MCF 10A (cell line): ENCODE results near the gene FAM114A1. TPM values are rescaled to one million over a fixed set of nuclear protein-coding genes. Genes with fewer than 3 reads are reported as not detected.

Experiments used
- BruUV-seq: library from RNA; stranded (reverse); fragments of 400-500 nt; replicated peaks from 2 replicates; lab custom pipeline; 2021; lab: Mats Ljungman, UMichigan
- CTCF ChIA-PET: fragments of 300-600 bp; sonication (Branson Sonifier 250); formaldehyde crosslinking; extraction: SDS; loops from one replicate; lab custom pipeline; 2021; ENCODE audit warnings: antibody characterized with exemption, inconsistent platforms; lab: Yijun Ruan, JAX
- POLR2A ChIA-PET: fragments of 300-600, 350-650 bp; sonication (Branson Sonifier 250); formaldehyde crosslinking; extraction: SDS; loops from one replicate; lab custom pipeline; 2020; ENCODE audit warnings: antibody characterized with exemption, inconsistent platforms; lab: Yijun Ruan, JAX
- DNase-seq: peaks from one replicate; pipeline ENCODE4 v3.0.0-alpha.2; 2018; ENCODE audit not compliant: unreplicated experiment
- H3K27ac Mint-ChIP-seq: one replicate; pipeline ENCODE4 v1.8.0; 2022; ENCODE audit warnings: mild to moderate bottlenecking, low read depth, mixed read lengths; ENCODE audit not compliant: unreplicated experiment
- H3K27me3 Mint-ChIP-seq: one replicate; pipeline ENCODE4 v1.8.0; 2022; ENCODE audit warnings: mixed read lengths; ENCODE audit not compliant: insufficient read depth, unreplicated experiment
- H3K36me3 Mint-ChIP-seq: one replicate; pipeline ENCODE4 v1.8.0; 2022; ENCODE audit warnings: mild to moderate bottlenecking, moderate library complexity, mixed read lengths; ENCODE audit not compliant: insufficient read depth, unreplicated experiment
- H3K4me1 Mint-ChIP-seq: one replicate; pipeline ENCODE4 v1.8.0; 2022; ENCODE audit warnings: mixed read lengths; ENCODE audit not compliant: insufficient read depth, unreplicated experiment
- H3K4me3 Mint-ChIP-seq: one replicate; pipeline ENCODE4 v1.8.0; 2022; ENCODE audit warnings: mild to moderate bottlenecking, moderate library complexity, mixed read lengths; ENCODE audit not compliant: unreplicated experiment
- H3K9me3 Mint-ChIP-seq: one replicate; pipeline ENCODE4 v1.8.0; 2022; ENCODE audit warnings: mixed read lengths; ENCODE audit not compliant: unreplicated experiment
- CTCF ChIP-seq: fragments of 200-600 bp; IDR thresholded peaks from one replicate; pipeline ENCODE4 v1.8.0; 2022; ENCODE audit warnings: antibody characterized with exemption, mild to moderate bottlenecking; ENCODE audit not compliant: unreplicated experiment
- intact Hi-C: fragments of 100-400 bp; cut with micrococcal nuclease; formaldehyde crosslinking; loops from 2 replicates; pipeline ENCODE4 v1.14.1; 2022
- total RNA-seq: library from RNA; stranded (reverse); gene quantifications from 2 replicates; pipeline ENCODE4 v1.2.3, GENCODE V29; 2022

Gene FAM114A1
- total RNA-seq, 1 experiment from 2014 or later = 22.7 TPM

GRCh38 chr4:38965866-38966265 is 98.3 kb downstream of the FAM114A1 start:
- H3K9me3 Mint-ChIP-seq = peaks cover 13% of the 10 kb centered on the region
- POLR2A ChIA-PET = no interaction called here
- no TSS peak for BruUV-seq
- intact Hi-C loops = loop anchor here (5.0 kb wide), 1 partner anchor 76 kb away; no protein-coding TSS in a partner anchor
- H3K36me3 Mint-ChIP-seq = no peaks in the 10 kb centered on the region
- H3K27me3 Mint-ChIP-seq = no peaks in the 10 kb centered on the region
- H3K4me3 Mint-ChIP-seq = no peak overlapping the region
- CTCF ChIA-PET = interaction anchor here (0.7 to 1.4 kb wide), 3 partner anchors 13 to 84 kb away, joined by 3 to 5 read pairs (median 3); no protein-coding TSS in a partner anchor
- no peak for DNase-seq
- peaks cover 7% of the 10 kb centered on the region for H3K4me1 Mint-ChIP-seq
- no peak for TF ChIP-seq CTCF
- H3K27ac Mint-ChIP-seq = no peak overlapping the region

DNA sequence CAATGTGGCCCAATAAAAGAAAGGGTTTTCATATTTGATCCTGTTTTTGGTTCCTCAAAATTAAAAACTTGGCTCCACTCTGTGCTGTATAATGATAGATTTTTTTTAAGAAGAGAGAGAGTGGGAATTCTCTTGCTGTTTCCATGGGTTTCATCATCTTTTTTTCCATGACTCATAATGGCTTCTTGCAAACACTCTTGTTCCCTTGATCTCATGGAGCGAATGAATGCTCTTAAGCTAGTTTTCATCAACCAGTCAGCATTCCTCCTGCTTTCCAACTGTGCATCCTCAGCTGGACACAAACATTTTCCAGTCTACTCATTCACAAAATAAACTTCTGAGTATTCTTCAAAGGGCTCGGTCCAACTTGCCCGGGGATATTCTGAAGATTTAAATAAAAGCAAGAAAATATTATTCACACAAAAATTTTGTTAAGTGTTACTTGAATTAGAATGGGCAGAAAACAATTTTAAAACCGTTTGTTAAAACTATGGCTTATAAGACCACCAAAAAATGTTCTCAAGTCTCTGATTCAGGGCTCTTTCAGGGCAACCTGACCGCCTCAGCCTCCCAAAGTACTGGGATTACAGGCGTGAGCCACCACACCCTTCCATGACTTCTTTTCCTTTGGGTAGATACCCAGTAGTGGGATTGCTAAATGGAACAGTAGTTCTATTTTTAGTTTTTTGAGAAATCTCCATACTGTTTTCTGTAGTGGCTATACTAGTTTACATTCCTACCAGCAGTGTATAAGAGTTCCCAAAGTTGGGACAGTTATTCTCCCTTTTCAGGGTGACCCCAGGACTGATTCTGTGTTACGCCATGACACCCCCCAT is 99.9 kb downstream of the FAM114A1 start:
- no peaks in the 10 kb centered on the region for H3K27me3 Mint-ChIP-seq
- peak overlapping the region; percentile 92 for H3K27ac Mint-ChIP-seq
- peak; percentile 88 for DNase-seq
- intact Hi-C loops = loop anchor here (5.0 kb wide), 1 partner anchor 75 kb away; no protein-coding TSS in a partner anchor
- peaks cover 7% of the 10 kb centered on the region for H3K4me1 Mint-ChIP-seq
- H3K9me3 Mint-ChIP-seq = no peaks in the 10 kb centered on the region
- no peaks in the 10 kb centered on the region for H3K36me3 Mint-ChIP-seq
- ChIA-PET POLR2A (interaction anchor here (0.9 to 1.1 kb wide), 2 partner anchors 18 to 33 kb away, joined by 3 read pairs; no protein-coding TSS in a partner anchor), CTCF (interaction anchor here (0.7 kb wide), 1 partner anchor 61 kb away, joined by 4 read pairs; no protein-coding TSS in a partner anchor)
- BruUV-seq = TSS peak; percentile 91
- no peak overlapping the region for H3K4me3 Mint-ChIP-seq
- TF ChIP-seq CTCF = no peak

- DNase-seq = no peak
- POLR2A ChIA-PET = no interaction called here
These were observed 101.1 kb downstream of the FAM114A1 start for GRCh38 chr4:38968668-38969067.

More at GRCh38 chr4:38968668-38969067, 101.1 kb downstream of the FAM114A1 start:
- CTCF ChIA-PET = no interaction called here
- Mint-ChIP-seq H3K27me3 (no peaks in the 10 kb centered on the region), H3K4me1 (peaks cover 7% of the 10 kb centered on the region), H3K9me3 (no peaks in the 10 kb centered on the region), H3K4me3 (no peak overlapping the region), H3K27ac (no peak overlapping the region), H3K36me3 (no peaks in the 10 kb centered on the region)
- no TSS peak for BruUV-seq
- TF ChIP-seq CTCF = no peak
- intact Hi-C loops = loop anchor here (5.0 kb wide), 1 partner anchor 74 kb away; no protein-coding TSS in a partner anchor
